ENCODE results near the gene FOXK1.
"Not testable (repeated sequence)": the region's sequence is repeated elsewhere in the genome, so short reads cannot be mapped to it uniquely, and the experiment has no call there.

The FOXK1 gene

DNA sequence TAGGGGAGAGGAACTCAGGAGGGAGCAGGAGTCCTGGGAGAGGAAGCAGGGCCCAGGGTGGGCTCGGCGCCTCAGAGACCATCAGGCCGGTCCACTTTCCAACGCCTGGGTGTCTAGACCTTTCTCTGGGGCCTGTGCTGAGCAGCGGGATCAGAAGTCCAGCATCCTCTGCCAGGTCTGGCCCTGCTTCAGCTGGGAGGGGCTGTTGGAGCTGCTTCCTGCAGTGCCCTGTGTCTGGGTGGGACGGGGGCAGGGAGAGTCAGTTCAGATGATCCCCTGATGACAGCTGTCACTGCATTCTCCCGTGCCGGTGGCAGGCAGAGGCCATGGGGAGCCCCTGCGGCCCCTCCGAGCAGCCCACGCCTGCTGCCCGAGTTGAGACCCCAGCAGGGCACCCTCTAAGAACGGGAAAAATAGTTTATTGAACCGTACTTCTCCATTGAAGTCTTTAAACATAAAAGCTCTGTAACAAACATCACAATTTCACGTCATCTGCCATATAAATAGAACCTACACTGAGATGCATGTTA, 116.7 kb downstream of the FOXK1 start:
- DNase-seq: no peak
- H3K27me3 Mint-ChIP-seq (ENCODE audit: low read depth, poor library complexity): peaks cover 8% of the 10 kb centered on the region
- peaks cover 17% of the 10 kb centered on the region for H3K4me1 Mint-ChIP-seq
- H3K27ac Mint-ChIP-seq: no peak overlapping the region
- H3K36me3 Mint-ChIP-seq (ENCODE audit: low read depth): peaks cover 17% of the 10 kb centered on the region
- H3K4me3 Mint-ChIP-seq: no peak overlapping the region
- H3K9me3 Mint-ChIP-seq: peaks cover 9% of the 10 kb centered on the region
- TF ChIP-seq CTCF (IDR thresholded peaks at IDR 0.05): no peak

GRCh38 chr7:4799508-4800268, 117.6 kb downstream of the FOXK1 start:
- no peak overlapping the region for H3K4me3 Mint-ChIP-seq
- no peak for DNase-seq
- no peak overlapping the region for H3K27ac Mint-ChIP-seq
- peaks cover 16% of the 10 kb centered on the region for H3K4me1 Mint-ChIP-seq
- TF ChIP-seq CTCF (IDR thresholded peaks at IDR 0.05): no peak
- peaks cover 8% of the 10 kb centered on the region for H3K36me3 Mint-ChIP-seq (ENCODE audit: low read depth)
- H3K27me3 Mint-ChIP-seq (ENCODE audit: low read depth, poor library complexity): peaks cover 8% of the 10 kb centered on the region
- H3K9me3 Mint-ChIP-seq: peaks cover under 1% of the 10 kb centered on the region

DNA sequence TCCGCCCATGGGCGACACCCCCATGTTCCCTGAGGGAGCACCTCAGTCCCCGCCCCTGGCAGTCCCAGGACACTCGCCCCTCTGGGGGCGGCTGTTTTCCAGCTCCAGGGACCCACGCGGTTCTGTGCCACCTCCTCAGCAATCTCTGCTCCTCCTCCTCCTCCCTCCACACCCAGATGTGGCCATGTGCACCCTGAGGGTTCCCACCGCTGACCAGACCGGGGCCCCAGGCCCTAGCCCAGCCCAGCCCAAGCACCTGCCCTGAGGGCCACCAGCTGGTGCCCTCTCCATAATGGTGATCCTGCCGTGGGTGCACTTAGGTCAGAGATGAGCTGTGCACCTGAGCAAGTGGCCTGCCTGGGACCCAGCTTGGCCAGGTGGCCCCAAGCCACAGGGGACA, 118.4 kb downstream of the FOXK1 start:
- Mint-ChIP-seq H3K4me1 (peaks cover 16% of the 10 kb centered on the region), H3K27me3 (ENCODE audit: low read depth, poor library complexity) (peaks cover 8% of the 10 kb centered on the region), H3K27ac (no peak overlapping the region), H3K36me3 (ENCODE audit: low read depth) (peaks cover 5% of the 10 kb centered on the region), H3K4me3 (no peak overlapping the region), H3K9me3 (no peaks in the 10 kb centered on the region)
- DNase-seq: no peak
- TF ChIP-seq CTCF (IDR thresholded peaks at IDR 0.05): no peak

- no peak for TF ChIP-seq CTCF (IDR thresholded peaks at IDR 0.05)
- Mint-ChIP-seq H3K4me3 (no peak overlapping the region), H3K9me3 (no peaks in the 10 kb centered on the region), H3K4me1 (peaks cover 17% of the 10 kb centered on the region), H3K36me3 (ENCODE audit: low read depth) (peaks cover 2% of the 10 kb centered on the region), H3K27ac (peak overlapping the region; percentile 16), H3K27me3 (ENCODE audit: low read depth, poor library complexity) (peaks cover 5% of the 10 kb centered on the region)
- no peak for DNase-seq
Measured at GRCh38 chr7:4800926-4801838, 119.1 kb downstream of the FOXK1 start.

GRCh38 chr7:4801839-4802231, 119.7 kb downstream of the FOXK1 start:
- no peaks in the 10 kb centered on the region for H3K9me3 Mint-ChIP-seq
- no peak overlapping the region for H3K27ac Mint-ChIP-seq
- H3K4me1 Mint-ChIP-seq: peaks cover 23% of the 10 kb centered on the region
- H3K36me3 Mint-ChIP-seq (ENCODE audit: low read depth): no peaks in the 10 kb centered on the region
- H3K4me3 Mint-ChIP-seq: no peak overlapping the region
- no peaks in the 10 kb centered on the region for H3K27me3 Mint-ChIP-seq (ENCODE audit: low read depth, poor library complexity)
- no peak for DNase-seq
- no peak for TF ChIP-seq CTCF (IDR thresholded peaks at IDR 0.05)

DNA sequence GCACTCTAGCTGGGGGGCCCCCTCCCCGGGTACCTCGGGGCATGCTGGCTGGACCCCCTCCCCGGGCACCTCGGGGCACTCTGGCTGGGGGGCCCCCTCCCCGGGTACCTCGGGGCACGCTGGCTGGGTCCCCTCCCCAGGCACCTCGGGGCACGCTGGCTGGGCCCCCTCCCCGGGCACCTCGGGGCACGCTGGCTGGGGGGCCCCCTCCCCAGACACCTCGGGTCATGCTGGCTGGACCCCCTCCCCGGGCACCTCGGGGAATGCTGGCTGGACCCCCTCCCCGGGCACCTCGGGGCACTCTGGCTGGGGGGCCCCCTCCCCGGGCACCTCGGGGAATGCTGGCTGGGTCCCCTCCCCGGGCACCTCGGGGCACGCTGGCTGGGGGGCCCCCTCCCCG, 120.5 kb downstream of the FOXK1 start:
- H3K4me3 Mint-ChIP-seq; H3K27ac Mint-ChIP-seq; H3K36me3 Mint-ChIP-seq (ENCODE audit: low read depth); DNase-seq; H3K27me3 Mint-ChIP-seq (ENCODE audit: low read depth, poor library complexity); H3K9me3 Mint-ChIP-seq: not testable (repeated sequence)
- peaks cover 27% of the 10 kb centered on the region for H3K4me1 Mint-ChIP-seq
